K562 (cell line): Measurements from ENCODE around the gene MYB. TPM values are rescaled to one million over a fixed set of nuclear protein-coding genes. Genes with fewer than 3 reads are reported as not detected.

Experiments
- ARID2 ChIP-seq: fragments of 450-650 bp; IDR thresholded peaks from 2 replicates; pipeline ENCODE4 v1.6.1; 2017; ENCODE audit warnings: antibody characterized with exemption, mild to moderate bottlenecking
- BMI1 ChIP-seq: fragments of 150-350 bp; IDR thresholded peaks from 2 replicates; pipeline ENCODE4 v1.6.1; 2014; ENCODE audit warnings: low read length
- CEBPG ChIP-seq, 3 experiments: fragments of 200-800 bp in 1 of 3; sonication (Bioruptor generic) in 1 of 3; sonication (generic) in 1 of 3; formaldehyde crosslinking in 1 of 3; IDR thresholded peaks in 2 of 3; conservative IDR thresholded peaks in 1 of 3; 2 replicates each; pipeline versions ENCODE4 v1.6.1 to v1.8.0; 2016 to 2022; ENCODE audit warnings: missing compliant biosample characterization in 2 of 3, missing genetic modification characterization in 2 of 3, mild to moderate bottlenecking in 1 of 3, missing genetic modification reagents in 1 of 3
- DMBX1 ChIP-seq: fragments of 250-450 bp; sonication (Bioruptor Pico); IDR thresholded peaks from 2 replicates; pipeline ENCODE4 v1.8.0; 2022; ENCODE audit warnings: inconsistent platforms, mild to moderate bottlenecking, moderate library complexity, borderline replicate concordance
- EP400 ChIP-seq: fragments of 450-650 bp; IDR thresholded peaks from 2 replicates; pipeline ENCODE4 v1.6.1; 2017; ENCODE audit warnings: antibody characterized with exemption, mild to moderate bottlenecking, moderate library complexity
- JUN ChIP-seq, 2 experiments: sonication (generic) in 1 of 2; formaldehyde crosslinking in 1 of 2; IDR thresholded peaks; 2 replicates each; pipeline versions ENCODE4 v1.6.1 to v1.8.0; 2012 to 2022; ENCODE audit warnings: borderline replicate concordance in 2 of 2, mild to moderate bottlenecking in 2 of 2, improper control_type of control experiment in 1 of 2, low read depth in 1 of 2, low read length in 1 of 2, missing genetic modification reagents in 1 of 2
- NFRKB ChIP-seq: fragments of 450-650 bp; IDR thresholded peaks from 2 replicates; pipeline ENCODE4 v1.6.1; 2016; ENCODE audit warnings: low read depth
- NFXL1 ChIP-seq: fragments of 450-650 bp; formaldehyde crosslinking; IDR thresholded peaks from 2 replicates; pipeline ENCODE4 v1.4.0; 2021; ENCODE audit warnings: mild to moderate bottlenecking
- PHF21A ChIP-seq: fragments of 450-650 bp; IDR thresholded peaks from 2 replicates; pipeline ENCODE4 v1.6.1; 2017; ENCODE audit warnings: low read depth, borderline replicate concordance
- RBM22 ChIP-seq: fragments of 200-400 bp; formaldehyde crosslinking; IDR thresholded peaks from 2 replicates; pipeline ENCODE4 v1.6.1; 2018; ENCODE audit warnings: low read length, low read depth; ENCODE audit not compliant: poor library complexity, severe bottlenecking
- TAL1 ChIP-seq: fragments of 450-650 bp; IDR thresholded peaks from 2 replicates; pipeline ENCODE4 v1.6.1; 2016; ENCODE audit warnings: mild to moderate bottlenecking
- ZNF551 ChIP-seq: fragments of 250-450 bp; sonication (Bioruptor Pico); IDR thresholded peaks from 2 replicates; pipeline ENCODE4 v1.5.0; 2021; ENCODE audit warnings: mild to moderate bottlenecking, moderate library complexity
- polyA plus RNA-seq, 8 experiments: library from polyadenylated mRNA; depleted of rRNA in 4 of 8; stranded (reverse) in 5 of 8; unstranded in 3 of 8; fragments of >200 nt; fragmentation: Nextera tagmentation in 2 of 8; fragmentation: Illumina TruSeq in 1 of 8; extraction: Ambion mirVana in 2 of 8; extraction: Trizol in 1 of 8; gene quantifications; 2 replicates each; pipeline versions ENCODE4 v1.2.1 to v1.2.3, GENCODE V29; 2011 to 2014; ENCODE audit warnings: inconsistent platforms in 1 of 8, missing spikeins in 1 of 8
- total RNA-seq, 7 experiments: library from RNA; depleted of rRNA in 6 of 7; stranded (reverse); fragments of >200 nt in 6 of 7; fragmentation: Illumina TruSeq in 2 of 7; extraction: Trizol in 2 of 7; gene quantifications; 2 replicates each; pipeline versions ENCODE4 v1.2.1 to v1.2.3, GENCODE V29; 2011 to 2021; ENCODE audit warnings: low replicate concordance in 1 of 7
- TF ChIP-seq, protein P1 (sequence below): fragments of 450-650 bp; IDR thresholded peaks from 2 replicates; pipeline ENCODE4 v1.6.1; 2016; ENCODE audit warnings: mild to moderate bottlenecking
- TF ChIP-seq, protein P2 (sequence below): fragments of 250-450 bp; sonication (Bioruptor Pico); IDR thresholded peaks from 2 replicates; pipeline ENCODE4 v1.5.0; 2021
- TF ChIP-seq, protein P3 (sequence below): fragments of 250-450 bp; sonication (Bioruptor Pico); IDR thresholded peaks from 2 replicates; pipeline ENCODE4 v1.5.0; 2020; ENCODE audit warnings: mild to moderate bottlenecking, borderline replicate concordance
- TF ChIP-seq, protein P4 (sequence below): fragments of 200-800 bp; sonication (Bioruptor generic); IDR thresholded peaks from 2 replicates; pipeline ENCODE4 v1.6.1; 2017; ENCODE audit warnings: missing genetic modification characterization, missing compliant biosample characterization
- TF ChIP-seq, protein P5 (sequence below): fragments of 450-650 bp; formaldehyde crosslinking; IDR thresholded peaks from 2 replicates; pipeline ENCODE4 v1.4.0; 2022; ENCODE audit warnings: mild to moderate bottlenecking, moderate library complexity

The MYB gene
- total and polyA plus RNA-seq, 9 of the 15 experiments (the other 6 are each of a cell fraction or from before 2014, with no cell fraction given): 35.8 to 218 (median 140) TPM

DNA sequence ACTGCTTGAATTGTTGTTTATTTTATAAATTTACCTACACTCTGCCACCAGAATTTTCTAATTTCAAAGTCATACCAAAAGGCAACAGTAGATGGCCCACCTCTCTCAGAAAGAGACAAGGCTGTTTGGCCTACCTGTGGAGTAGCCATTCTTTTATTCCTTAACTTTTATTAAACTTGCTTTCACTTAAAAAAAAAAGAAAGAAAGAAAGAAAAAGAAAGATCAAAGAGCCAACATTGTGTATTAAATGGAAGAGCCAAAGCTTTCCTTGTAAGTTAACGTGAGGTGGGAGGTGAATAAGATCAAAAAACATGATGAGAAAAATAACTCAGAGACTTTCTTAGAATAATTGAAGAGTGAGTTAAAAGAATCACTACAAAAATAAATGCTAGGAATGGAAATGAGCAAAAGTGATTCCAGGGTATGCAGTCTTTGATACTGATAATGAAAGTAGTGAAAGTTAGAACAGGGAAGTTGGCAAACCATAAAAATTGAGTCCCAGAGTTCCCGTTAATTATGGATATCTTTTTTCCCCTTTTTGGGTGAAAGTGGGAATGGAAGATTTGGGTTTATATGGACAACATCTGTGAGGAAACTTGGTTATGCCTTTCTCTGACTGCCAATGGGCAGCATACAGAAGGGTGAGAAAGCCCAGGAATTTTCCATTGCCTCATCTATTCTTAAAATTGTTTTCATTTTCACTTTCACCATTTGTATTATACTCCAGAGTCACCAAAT, 35.9 kb upstream of the MYB start (continued):
- TF ChIP-seq PHF21A (no peak), EP400 (0 out of 2 replicates have a peak, but pooled peaks have one; percentile 37), ZNF551 (CRISPR knock-in tag) (no peak), DMBX1 (CRISPR knock-in tag) (peak; percentile 18; the same call in 1 of the 2 replicates), ARID2 (0 out of 2 replicates have a peak, but pooled peaks have one; percentile 64), CEBPG (CRISPR knock-in tag; IDR thresholded peaks at IDR 0.05) (no peak), CEBPG (tag; conservative IDR thresholded peaks at IDR 0.05 in 1 of 2, IDR thresholded peaks at IDR 0.05 in 1 of 2) (0 out of 4 replicates have a peak, but pooled peaks of 1 of the 2 experiments have one; percentile 33), TAL1 (no peak), BMI1 (no peak), NFRKB (peak; percentile 61; the same call in 1 of the 2 replicates), JUN (IDR thresholded peaks at IDR 0.05; ENCODE audit: borderline replicate concordance, low read depth, low read length) (no peak), JUN (CRISPR knock-in tag; IDR thresholded peaks at IDR 0.05; ENCODE audit: borderline replicate concordance) (no peak), RBM22 (no peak), NFXL1 (CRISPR knock-in tag) (0 out of 2 replicates have a peak, but pooled peaks have one; percentile 45)
- TF ChIP-seq, protein P1, sequence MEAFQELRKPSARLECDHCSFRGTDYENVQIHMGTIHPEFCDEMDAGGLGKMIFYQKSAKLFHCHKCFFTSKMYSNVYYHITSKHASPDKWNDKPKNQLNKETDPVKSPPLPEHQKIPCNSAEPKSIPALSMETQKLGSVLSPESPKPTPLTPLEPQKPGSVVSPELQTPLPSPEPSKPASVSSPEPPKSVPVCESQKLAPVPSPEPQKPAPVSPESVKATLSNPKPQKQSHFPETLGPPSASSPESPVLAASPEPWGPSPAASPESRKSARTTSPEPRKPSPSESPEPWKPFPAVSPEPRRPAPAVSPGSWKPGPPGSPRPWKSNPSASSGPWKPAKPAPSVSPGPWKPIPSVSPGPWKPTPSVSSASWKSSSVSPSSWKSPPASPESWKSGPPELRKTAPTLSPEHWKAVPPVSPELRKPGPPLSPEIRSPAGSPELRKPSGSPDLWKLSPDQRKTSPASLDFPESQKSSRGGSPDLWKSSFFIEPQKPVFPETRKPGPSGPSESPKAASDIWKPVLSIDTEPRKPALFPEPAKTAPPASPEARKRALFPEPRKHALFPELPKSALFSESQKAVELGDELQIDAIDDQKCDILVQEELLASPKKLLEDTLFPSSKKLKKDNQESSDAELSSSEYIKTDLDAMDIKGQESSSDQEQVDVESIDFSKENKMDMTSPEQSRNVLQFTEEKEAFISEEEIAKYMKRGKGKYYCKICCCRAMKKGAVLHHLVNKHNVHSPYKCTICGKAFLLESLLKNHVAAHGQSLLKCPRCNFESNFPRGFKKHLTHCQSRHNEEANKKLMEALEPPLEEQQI: 0 out of 2 replicates have a peak, but pooled peaks have one; percentile 19
- TF ChIP-seq, protein P2, sequence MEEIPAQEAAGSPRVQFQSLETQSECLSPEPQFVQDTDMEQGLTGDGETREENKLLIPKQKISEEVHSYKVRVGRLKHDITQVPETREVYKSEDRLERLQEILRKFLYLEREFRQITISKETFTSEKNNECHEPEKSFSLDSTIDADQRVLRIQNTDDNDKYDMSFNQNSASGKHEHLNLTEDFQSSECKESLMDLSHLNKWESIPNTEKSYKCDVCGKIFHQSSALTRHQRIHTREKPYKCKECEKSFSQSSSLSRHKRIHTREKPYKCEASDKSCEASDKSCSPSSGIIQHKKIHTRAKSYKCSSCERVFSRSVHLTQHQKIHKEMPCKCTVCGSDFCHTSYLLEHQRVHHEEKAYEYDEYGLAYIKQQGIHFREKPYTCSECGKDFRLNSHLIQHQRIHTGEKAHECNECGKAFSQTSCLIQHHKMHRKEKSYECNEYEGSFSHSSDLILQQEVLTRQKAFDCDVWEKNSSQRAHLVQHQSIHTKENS (CRISPR knock-in tag): no peak
- TF ChIP-seq, protein P3, sequence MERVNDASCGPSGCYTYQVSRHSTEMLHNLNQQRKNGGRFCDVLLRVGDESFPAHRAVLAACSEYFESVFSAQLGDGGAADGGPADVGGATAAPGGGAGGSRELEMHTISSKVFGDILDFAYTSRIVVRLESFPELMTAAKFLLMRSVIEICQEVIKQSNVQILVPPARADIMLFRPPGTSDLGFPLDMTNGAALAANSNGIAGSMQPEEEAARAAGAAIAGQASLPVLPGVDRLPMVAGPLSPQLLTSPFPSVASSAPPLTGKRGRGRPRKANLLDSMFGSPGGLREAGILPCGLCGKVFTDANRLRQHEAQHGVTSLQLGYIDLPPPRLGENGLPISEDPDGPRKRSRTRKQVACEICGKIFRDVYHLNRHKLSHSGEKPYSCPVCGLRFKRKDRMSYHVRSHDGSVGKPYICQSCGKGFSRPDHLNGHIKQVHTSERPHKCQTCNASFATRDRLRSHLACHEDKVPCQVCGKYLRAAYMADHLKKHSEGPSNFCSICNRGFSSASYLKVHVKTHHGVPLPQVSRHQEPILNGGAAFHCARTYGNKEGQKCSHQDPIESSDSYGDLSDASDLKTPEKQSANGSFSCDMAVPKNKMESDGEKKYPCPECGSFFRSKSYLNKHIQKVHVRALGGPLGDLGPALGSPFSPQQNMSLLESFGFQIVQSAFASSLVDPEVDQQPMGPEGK (CRISPR knock-in tag): no peak
- TF ChIP-seq, protein P4, sequence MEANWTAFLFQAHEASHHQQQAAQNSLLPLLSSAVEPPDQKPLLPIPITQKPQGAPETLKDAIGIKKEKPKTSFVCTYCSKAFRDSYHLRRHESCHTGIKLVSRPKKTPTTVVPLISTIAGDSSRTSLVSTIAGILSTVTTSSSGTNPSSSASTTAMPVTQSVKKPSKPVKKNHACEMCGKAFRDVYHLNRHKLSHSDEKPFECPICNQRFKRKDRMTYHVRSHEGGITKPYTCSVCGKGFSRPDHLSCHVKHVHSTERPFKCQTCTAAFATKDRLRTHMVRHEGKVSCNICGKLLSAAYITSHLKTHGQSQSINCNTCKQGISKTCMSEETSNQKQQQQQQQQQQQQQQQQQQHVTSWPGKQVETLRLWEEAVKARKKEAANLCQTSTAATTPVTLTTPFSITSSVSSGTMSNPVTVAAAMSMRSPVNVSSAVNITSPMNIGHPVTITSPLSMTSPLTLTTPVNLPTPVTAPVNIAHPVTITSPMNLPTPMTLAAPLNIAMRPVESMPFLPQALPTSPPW (CRISPR knock-in tag): peak; percentile 35
- TF ChIP-seq, protein P5, sequence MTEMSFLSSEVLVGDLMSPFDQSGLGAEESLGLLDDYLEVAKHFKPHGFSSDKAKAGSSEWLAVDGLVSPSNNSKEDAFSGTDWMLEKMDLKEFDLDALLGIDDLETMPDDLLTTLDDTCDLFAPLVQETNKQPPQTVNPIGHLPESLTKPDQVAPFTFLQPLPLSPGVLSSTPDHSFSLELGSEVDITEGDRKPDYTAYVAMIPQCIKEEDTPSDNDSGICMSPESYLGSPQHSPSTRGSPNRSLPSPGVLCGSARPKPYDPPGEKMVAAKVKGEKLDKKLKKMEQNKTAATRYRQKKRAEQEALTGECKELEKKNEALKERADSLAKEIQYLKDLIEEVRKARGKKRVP (CRISPR knock-in tag): no peak
